ENCODE measurements around the gene ELOVL2.
"Not testable (repeated sequence)": the region's sequence is repeated elsewhere in the genome, so short reads cannot be mapped to it uniquely, and the experiment has no call there.

Gene ELOVL2

DNA sequence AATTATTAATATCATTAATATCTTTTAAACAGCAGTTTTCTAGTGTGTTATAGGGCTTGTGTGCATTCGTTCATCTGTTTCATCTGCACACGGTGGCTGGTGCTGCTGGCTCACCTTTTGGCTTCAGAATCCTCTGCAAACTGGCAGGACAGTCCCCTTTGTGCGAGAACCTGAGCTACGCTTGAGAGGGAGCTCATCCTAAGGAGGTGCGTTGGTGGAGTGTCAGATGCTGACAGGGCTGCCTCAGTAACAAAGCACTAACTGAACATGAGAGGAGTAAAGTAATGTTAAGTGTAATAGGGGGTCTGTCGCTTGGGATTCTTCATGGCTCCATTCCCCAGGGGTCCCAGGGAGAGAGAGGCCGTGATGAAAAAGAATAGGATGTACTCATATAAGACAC is 22.4 kb downstream of the ELOVL2 start:
- DNase-seq (ENCODE audit: low read depth in 2 of 2), result no peak

DNA sequence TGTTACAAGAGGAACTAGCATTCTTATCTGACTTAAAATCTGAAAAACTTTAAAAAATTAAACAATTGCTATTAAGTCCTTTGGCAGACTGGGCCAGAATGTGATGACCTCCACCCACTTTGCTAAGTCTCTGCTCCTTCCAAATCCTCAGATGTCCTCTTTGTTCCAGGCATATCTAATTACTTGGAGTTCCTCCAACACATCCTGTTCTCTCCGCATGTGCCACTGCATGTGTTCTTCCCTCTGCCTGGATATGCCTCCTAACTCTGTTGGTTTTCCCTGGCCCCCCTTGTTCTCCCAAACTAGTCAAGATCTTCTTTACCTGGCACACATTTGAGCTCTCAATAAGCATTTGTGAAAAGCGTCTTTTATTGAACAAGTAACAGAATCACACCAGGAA is 23.1 kb downstream of the ELOVL2 start:
- DNase-seq (ENCODE audit: low read depth in 2 of 2), result no peak

DNA sequence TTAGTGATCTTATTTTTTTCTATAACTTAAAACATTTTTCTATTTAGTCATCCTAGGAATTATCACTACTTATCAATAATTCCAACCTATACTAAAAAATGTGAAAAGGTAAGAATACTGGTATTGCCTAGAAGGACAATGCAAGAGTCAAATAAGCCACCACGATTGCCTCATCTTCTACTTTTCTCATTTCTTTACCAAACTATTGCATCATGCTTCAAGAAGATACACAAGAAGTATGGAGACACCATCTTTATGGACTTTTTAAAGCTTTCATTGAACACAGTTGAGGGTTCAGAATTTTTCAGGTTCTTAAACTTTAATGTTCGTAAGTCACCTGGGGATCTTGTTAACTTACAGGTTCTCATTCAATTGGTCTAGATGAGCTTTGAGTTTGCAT is 25.9 kb downstream of the ELOVL2 start:
- DNase-seq (ENCODE audit: low read depth in 2 of 2), result no peak

DNA sequence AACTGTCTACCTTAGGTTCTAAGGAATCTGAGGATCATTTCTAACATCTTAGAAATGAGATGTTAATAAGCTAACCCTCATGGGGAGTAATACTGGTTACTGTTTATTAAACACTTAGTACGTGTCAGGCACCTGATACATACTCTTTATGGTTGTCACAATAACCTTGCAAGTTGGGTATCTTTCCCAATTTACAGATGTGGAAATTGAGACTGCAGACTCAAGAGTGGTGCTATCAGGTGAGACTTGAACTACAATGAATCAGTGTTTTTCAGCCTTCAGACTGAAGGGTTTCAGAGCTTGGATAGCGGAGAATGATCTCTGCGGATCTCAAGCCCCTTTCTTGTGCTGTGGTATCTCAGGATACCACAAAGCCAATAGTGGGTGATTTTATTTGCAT is 27.0 kb downstream of the ELOVL2 start:
- no peak for DNase-seq (ENCODE audit: low read depth in 2 of 2)

DNA sequence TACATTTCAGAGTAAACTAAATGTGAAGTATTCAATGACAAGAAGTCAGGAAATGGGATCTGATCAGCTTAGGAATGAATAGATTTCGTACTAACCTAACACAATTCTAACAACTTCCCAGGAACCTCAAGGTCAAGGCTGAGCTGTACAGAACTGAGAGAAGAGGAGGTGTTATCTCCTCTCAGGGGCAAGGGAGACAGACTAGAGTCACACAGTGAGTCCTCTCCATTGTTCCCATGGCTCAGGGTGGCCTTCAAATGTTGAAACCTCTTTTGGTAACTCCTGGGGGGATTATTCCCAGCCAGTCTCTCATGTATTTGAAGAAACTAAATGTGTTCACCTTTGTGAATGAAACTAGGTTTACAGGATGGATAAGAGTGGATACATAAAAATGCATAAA is 27.7 kb downstream of the ELOVL2 start:
- no peak for DNase-seq (ENCODE audit: low read depth in 2 of 2)

DNA sequence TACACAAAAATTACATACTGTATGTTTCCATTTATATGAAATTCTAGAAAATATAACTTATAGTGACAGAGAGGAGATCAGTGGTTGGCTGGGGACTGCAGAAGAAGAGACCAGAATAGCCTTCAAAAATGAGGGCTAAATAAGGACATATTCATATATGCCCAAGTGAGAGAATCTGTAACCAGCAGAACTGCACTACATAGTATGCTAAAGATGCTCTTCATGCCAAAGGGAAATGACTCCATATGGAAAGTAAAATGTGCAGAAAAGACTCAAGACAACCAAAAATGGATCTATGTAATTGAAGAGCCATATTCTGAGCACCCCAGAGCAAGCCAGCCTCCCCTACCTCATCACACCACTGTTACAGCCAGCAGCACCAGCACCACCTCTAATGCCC is 29.0 kb downstream of the ELOVL2 start:
- no peak for DNase-seq (ENCODE audit: low read depth in 2 of 2)

DNA sequence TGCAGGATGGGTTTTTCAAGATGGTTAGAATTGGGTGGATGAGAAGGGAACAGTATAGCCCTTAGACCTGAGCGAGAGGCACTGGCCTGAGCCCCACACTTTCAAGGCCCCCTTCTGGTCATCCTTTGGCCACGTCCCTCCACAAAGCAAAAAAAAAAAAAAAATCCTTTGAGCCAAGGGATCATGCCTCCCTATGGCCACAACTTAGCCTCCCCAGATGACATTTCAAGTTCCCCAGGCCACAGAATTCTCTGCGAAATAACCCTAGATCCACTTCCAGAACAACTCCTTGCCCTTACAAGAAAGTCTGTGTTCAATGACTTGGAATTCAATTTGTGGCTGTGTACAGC is 30.4 kb downstream of the ELOVL2 start:
- DNase-seq (ENCODE audit: low read depth in 2 of 2), result no peak

DNA sequence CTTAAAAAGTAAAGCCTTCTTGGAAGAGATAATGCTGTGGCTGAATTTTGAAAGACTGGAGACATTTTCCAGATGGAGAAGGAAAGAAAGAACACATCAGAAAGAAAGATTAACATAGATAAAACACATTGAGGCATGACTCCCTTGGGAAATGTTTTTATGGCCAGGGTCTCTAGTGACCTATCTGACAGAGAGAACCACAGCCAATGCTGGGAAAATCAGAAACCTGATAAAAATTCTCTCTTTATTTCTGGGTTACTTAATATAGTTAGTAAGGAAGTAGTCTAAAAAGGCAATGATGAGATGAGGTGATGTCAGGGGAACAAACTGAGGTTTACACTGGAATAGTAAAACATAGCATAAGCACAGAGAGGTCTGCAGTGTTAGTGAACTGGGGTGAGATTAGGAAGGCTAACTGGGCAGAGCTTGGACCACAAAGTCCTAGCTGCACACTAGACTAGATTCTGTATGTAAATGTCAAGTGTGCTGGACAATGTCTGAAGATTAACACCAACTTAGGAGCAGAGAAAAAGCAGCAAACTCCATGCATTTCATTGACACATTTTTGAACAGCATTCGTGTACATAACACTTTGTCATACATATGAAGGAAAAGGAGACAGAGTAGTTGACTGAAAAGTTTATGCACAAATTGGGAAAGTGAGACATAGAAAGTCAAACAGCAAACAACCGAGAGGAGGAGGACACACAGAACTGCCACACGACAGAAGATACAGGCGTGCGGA is 31.0 kb downstream of the ELOVL2 start:
- DNase-seq (ENCODE audit: low read depth in 2 of 2), result no peak

DNA sequence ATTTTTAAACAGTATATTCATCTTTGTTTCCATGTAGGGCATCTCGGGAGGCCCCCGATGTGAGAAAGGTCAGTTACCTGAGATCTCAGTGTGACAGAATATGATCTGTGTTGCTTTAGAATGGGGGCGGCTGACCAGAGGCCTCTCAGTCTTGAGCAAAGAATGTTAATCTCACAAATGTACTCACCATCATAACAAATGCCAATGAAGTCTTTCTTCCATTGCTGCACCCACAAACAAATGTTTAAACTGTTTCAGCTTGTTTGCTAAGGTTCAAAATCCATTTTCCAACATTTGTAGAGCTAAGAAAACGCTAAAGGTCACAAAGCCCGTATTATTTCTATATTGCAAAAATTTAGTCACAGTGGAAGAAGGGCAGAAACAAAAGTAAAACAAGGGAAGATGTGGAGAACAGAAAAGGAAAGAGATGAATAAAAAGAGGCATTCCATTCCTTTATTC is 31.8 kb downstream of the ELOVL2 start:
- DNase-seq (ENCODE audit: low read depth in 2 of 2), result no peak

DNA sequence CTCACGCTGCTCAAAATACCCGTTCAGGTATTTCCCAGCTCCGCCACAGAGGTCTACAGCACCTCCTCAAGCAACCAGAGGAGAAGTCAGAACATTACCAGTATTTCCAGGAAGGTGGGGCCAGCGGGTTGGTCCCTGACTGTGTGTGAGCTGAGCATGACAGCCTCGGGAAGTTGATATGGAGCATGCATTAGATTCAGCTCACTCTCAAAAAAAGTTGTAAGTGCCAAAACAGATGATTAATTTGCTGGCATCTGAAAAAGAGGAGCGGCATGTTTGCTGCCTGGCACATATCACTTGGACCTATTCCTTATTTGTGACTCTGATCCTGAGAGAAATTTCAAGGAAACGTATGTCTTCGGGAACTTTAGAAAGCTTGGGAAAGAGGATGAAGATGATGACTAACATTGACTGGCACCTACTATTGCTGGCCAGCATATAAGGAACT is 32.3 kb downstream of the ELOVL2 start:
- no peak for DNase-seq (ENCODE audit: low read depth in 2 of 2)

DNA sequence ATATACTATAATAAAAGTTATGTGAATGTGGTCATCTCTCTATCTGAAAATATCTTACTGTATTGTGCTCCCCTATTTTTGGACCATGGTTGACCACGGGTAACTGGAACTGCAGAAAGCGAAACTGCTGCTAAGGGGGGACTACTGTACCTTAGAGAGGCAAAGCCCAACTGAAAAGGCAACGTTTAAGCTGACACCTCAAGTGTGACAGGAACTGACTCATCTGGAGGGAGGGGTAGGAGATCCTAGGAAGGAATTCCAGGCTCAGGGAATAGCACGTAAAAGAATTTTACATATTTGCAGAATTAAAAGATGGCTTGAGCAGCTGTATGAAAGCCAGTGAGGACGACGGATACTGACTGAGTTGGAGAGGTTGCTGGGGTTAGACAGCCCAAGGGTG is 34.8 kb downstream of the ELOVL2 start:
- no peak for DNase-seq (ENCODE audit: low read depth in 2 of 2)

DNA sequence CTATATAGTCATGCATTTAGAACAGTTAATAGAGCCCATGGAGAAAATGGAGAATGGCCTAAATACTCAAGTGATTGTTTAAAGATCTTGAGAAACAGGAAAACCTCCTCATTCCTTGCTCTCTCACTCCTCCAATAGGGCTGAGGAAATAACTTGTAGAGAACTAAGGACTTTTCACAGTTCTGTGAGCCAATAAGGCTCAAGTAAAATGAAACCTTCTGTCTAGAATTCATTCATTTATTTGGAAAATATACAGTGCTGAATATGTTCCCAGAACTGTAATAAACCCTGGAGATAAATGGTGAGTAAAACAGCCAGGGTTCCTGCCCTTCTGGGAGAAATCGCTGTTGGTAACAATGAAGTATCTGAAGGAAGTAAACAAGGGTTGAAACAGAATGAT is 35.3 kb downstream of the ELOVL2 start:
- no peak for DNase-seq (ENCODE audit: low read depth in 2 of 2)

DNA sequence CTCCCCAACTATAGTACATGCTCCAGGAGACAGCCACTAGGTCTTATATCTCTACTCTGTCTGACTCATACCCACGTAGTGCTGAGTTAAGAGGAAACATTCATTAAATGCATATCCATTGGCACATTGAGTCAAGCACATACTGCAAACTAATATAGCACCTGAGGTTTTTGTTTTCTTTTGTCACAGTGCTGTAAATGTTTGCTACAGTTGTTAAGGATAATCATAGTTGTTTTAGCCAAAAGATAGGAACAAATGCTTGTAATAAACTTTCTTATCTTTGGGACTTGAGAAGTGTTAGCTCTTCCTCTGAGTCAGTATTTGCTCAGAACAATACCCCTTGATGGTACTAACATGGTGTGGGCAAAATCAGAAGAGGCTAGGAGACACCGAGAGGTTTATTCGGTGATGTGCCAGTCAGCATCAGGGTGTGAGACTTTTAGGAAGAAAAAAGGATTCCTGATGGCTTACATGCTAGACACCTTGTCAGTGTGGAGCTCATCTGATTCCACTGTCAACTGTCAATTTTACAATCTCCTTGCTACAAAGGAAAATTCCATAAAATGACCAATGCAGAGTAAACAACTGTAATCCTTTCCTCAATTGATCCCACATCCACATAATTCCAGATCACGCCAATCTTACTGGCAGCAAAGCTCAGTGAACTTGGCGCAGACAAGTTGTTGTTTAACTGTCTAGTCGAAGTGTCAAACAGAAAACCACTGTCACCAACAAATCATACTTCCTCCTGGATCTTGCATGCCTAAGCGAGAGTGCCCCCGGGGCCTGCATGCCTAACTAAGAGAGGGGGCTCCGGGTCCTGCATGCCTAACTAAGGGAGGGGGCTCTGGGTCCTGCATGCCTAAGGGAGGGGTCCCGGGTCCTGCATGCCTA is 36.1 kb downstream of the ELOVL2 start:
- DNase-seq (ENCODE audit: low read depth in 2 of 2), result no peak

DNA sequence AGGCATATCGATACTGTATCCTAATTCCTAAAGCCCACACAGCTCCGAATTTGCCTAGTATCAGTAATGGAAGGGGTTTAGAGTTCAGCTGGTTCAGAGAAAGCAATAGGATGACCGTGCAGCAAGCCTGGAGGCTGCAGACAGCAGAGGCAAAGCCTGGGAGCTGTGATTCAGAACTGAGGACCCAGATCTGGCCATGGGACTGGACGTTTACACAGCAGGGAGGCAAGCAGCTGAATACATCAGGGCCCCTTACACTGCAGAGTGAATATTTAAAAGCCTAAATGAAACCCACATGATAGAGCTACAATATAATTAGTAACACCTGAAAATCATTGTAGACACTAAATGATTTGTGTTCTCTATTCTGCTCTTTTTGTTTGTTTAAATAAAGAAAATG is 38.0 kb downstream of the ELOVL2 start:
- DNase-seq (ENCODE audit: low read depth in 2 of 2), result no peak

DNA sequence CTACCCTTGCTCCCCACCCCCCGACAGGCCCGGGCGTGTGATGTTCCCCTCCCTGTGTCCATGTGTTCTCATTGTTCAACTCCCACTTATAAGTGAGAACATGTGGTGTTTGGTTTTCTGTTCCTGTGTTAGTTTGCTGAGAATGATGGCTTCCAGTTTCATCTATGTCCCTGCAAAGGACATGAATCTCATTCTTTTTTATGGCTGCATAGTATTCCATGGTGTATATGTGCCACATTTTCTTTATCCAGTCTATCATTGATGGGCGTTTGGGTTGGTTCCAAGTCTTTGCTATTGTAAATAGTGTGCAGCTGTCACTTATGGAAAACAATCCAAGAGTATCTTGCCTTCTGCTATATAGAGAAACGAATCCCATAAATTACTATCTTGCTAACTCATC is 40.8 kb downstream of the ELOVL2 start:
- not testable (repeated sequence) for DNase-seq (ENCODE audit: low read depth in 2 of 2)

DNA sequence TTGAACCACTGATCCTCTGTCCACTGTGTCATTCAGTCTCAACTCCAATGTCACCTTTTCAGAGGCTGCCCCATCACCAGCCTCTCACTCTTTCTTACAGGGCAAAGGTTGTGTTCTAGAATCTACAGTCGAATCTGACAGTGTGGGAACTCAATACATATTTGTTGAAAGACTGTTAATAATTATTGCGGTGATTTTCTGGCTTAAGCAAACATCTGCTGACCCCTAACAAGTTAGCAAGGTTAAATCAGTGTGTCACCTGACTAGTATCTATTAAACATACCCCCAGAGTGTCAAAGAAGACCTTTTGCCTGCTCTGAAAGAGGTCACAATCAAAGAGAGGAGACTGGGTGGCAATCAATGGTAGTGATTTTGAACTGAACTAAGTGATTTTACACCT is 41.9 kb downstream of the ELOVL2 start:
- no peak for DNase-seq (ENCODE audit: low read depth in 2 of 2)

DNA sequence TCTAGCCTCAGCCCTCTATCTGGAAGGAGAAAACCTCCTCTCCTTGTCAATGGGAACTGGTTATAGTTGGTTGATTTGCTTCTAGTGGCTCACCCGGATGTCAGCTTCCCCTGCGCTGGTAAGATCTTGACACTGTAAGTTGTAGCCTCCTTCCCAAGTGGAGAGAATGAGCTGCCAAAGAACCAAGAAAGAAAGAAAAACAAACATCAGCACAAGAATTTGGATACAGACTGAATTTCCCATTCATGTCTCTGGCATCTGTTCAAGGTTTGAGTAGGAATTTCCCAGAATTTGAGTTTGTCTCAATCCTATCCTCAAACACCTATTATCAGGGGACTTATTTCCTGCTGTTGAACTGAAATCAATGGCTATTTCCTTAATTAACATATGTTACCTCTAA is 44.1 kb downstream of the ELOVL2 start:
- no peak for DNase-seq (ENCODE audit: low read depth in 2 of 2)

DNA sequence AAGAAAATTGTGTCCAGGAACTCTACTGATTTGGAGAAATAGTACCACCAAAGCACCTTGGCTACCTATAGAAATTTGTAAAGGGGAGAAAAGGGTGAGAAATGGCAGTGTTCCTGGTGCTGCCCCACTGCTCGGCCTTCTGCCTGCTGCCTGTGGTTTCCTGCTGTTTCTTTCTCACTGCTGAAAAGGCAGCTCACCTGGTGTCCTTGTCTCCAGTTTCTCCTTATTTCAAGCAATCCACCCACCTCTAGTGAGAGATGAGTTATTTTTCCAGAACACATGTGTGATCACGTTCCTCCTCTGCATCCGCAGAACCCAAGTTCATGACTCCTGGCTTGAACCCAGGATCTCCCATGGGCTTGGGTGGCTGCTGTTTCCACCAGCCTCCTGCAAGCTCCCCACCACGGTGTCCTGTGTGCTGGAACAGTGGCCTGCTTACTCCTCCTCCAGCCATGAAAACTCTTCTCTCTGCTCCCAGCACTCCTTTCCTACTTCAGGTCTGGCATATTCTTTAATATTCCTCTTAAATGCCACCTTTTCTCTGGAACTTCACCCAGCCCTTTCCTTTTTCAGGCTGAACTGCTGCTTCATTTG is 48.9 kb downstream of the ELOVL2 start:
- DNase-seq (ENCODE audit: low read depth in 2 of 2), result no peak

DNA sequence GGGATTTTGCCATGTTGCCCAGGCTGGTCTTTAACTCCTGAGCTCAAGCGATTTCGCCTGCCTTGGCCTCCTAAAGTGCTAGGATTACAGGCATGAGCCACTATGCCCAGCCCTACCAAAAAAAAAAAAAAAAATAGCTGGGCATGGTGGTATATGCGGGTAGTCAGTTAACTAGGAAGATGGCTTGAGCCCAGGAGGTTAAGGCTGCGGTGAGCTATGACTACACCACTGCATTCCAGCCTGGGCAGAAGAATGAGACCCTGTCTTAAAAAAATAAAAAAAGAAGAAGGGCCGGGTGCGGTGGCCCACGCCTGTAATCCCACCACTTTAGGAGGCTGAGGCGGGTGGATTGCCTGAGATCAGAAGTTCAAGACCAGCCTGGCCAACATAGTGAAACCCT is 50.2 kb downstream of the ELOVL2 start:
- DNase-seq (ENCODE audit: low read depth in 2 of 2), result no peak

DNA sequence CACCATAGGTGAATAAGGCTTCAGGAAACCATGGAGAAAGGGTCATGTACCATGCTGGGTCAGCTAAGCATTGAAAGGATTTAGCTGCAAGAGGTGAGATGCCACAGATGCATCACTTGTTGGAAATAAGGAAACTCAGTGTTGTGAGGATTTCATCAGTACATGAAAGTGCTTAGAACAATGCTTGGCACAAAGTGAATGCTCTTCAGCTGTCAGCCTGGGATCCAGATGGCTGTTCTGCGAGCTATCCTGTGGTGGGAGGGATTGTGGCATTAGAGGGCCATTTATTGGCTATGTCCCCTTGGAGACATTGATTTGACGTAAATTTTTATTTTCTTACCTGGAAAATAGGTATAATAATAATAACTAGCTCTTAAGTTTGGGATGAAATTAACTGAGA is 53.0 kb downstream of the ELOVL2 start:
- DNase-seq (ENCODE audit: low read depth in 2 of 2), result no peak

DNA sequence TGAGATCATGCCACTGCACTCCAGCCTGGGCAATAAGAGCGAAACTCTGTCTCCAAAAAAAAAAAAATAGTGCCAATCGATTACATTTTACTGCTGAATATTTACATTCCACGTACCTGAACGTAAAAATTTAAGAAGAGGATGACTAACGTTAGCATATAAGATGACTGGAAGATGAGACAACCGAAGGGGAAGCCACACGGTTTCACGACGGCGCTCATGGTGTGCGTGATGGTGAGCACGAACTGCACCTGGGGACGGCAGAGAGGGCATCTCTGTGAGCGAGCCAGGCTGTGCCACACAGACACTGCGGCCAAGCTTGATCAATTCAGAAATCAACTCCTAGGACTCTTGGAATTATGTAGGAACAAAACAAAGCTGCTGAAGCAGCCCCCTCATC is 54.5 kb downstream of the ELOVL2 start:
- no peak for DNase-seq (ENCODE audit: low read depth in 2 of 2)

DNA sequence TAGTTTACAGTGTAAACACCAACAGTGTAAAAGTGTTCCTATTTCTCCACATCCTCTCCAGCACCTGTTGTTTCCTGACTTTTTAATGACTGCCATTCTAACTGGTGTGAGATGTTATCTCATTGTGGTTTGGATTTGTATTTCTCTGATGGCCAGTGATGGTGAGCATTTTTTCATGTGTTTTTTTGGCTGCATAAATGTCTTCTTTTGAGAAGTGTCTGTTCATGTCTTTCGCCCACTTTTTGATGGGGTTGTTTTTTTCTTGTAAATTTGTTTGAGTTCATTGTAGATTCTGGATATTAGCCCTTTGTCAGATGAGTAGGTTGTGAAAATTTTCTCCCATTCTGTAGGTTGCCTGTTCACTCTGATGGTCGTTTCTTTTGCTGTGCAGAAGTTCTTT is 59.1 kb downstream of the ELOVL2 start:
- DNase-seq (ENCODE audit: low read depth in 2 of 2), result not testable (repeated sequence)

DNA sequence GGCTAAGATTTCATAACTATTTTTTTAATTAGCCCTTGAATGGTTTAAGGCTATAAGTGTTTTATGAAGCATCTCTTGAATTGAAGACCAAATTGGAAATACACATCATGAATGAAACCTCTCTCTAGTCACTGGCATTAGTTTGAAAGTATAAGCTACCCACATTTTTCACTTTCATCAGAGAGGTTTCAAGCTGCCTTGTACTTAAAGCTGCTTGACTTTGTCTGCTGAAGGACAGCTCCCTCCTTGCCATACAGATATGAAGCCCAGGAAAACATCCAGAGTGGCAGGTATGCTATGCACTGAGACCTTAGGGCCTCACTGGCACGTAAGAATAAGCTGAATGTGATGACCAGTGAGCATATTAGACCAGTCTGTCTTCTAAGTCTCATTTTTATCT is 62.7 kb downstream of the ELOVL2 start:
- DNase-seq (ENCODE audit: low read depth in 2 of 2), result no peak

Measured in stimulated activated CD8-positive, alpha-beta memory T cell treated with anti-CD3 and anti-CD28 coated beads, Interleukin-15, amount 100 ng/mL, for 4 hours (primary cell).